Measurements from ENCODE around the gene MRPL12.
A peak's percentile ranks its signal among the peaks of the same experiment; 100 is the strongest.

The MRPL12 gene

DNA sequence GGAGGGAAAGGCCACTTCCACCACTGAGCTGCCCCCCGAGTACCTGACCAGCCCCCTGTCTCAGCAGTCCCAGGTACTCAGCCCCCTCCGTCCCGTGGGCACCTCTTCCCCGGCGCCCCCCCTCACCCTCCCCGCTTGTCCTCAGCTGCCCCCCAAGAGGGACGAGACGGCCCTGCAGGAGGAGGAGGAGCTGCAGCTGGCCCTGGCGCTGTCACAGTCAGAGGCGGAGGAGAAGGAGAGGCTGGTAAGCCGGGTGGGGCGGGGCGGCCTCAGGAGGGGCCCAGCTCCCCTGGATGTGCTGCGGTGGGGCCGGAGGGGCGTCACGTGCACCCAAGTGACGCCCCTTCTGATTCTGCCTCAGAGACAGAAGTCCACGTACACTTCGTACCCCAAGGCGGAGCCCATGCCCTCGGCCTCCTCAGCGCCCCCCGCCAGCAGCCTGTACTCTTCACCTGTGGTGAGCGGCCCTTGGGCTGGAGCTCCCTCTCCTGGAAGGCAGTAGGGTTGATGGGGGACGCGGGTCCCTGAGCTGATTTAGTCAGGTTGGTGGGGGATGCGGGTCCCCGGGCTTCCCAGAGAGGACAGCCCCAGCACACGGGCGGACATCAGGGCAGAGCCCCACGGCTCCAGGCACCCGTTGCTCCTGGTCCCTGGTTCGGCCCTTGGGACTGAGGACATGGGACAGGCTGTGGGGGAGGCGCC lies 9.5 kb upstream of the MRPL12 start:
- CTCF ChIA-PET = interaction anchor here (0.6 to 1.7 kb wide), 5 partner anchors 9 to 18 kb away, joined by 3 to 7 read pairs (median 5); partner anchors contain the start of gene MRPL12
- Histone ChIP-seq H3K9me3 (ENCODE audit: control insufficient read depth, insufficient read depth, low read depth, low read length) (no peaks in the 10 kb centered on the region), H3K4me1 (ENCODE audit: control insufficient read depth, insufficient read depth, low read length) (no peaks in the 10 kb centered on the region), H3K27ac (ENCODE audit: extremely low read depth, low read depth, low read length) (no peak overlapping the region), H3K4me3 (ENCODE audit: low read depth, low read length) (no peak overlapping the region), H3K36me3 (ENCODE audit: control insufficient read depth in 2 of 2, insufficient read depth in 1 of 2, low read length in 2 of 2) (peaks cover 24 to 98% of the 10 kb centered on the region in 2 experiments)
- POLR2A ChIA-PET = interaction anchor here (0.5 to 2.0 kb wide), 5 partner anchors 9 to 20 kb away, joined by 3 to 15 read pairs (median 4); partner anchors contain the start of genes ARL16, HGS and MRPL12
- TF ChIP-seq ZNF654 (tag by site-specific recombination; IDR thresholded peaks at IDR 0.05; ENCODE audit: low read depth) = 0 out of 2 replicates have a peak, but pooled peaks have one; percentile 7
- no peak for TF ChIP-seq ZNF670 (tag by site-specific recombination; IDR thresholded peaks at IDR 0.05; ENCODE audit: low read depth)
- no peak for TF ChIP-seq ZNF76 (tag by site-specific recombination; IDR thresholded peaks at IDR 0.05; ENCODE audit: borderline replicate concordance, low read depth)
- TF ChIP-seq ZNF16 (tag by site-specific recombination; IDR thresholded peaks at IDR 0.05; ENCODE audit: low read depth) = no peak
- TF ChIP-seq, protein P1, sequence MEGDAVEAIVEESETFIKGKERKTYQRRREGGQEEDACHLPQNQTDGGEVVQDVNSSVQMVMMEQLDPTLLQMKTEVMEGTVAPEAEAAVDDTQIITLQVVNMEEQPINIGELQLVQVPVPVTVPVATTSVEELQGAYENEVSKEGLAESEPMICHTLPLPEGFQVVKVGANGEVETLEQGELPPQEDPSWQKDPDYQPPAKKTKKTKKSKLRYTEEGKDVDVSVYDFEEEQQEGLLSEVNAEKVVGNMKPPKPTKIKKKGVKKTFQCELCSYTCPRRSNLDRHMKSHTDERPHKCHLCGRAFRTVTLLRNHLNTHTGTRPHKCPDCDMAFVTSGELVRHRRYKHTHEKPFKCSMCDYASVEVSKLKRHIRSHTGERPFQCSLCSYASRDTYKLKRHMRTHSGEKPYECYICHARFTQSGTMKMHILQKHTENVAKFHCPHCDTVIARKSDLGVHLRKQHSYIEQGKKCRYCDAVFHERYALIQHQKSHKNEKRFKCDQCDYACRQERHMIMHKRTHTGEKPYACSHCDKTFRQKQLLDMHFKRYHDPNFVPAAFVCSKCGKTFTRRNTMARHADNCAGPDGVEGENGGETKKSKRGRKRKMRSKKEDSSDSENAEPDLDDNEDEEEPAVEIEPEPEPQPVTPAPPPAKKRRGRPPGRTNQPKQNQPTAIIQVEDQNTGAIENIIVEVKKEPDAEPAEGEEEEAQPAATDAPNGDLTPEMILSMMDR (tag by site-specific recombination; IDR thresholded peaks at IDR 0.05) = peak; percentile 49
- peak; percentile 49; the same call in 1 of the 2 replicates for TF ChIP-seq KLF1 (tag by site-specific recombination; IDR thresholded peaks at IDR 0.05)
- no peak for TF ChIP-seq ZNF776 (tag by site-specific recombination; IDR thresholded peaks at IDR 0.05; ENCODE audit: borderline replicate concordance)

DNA sequence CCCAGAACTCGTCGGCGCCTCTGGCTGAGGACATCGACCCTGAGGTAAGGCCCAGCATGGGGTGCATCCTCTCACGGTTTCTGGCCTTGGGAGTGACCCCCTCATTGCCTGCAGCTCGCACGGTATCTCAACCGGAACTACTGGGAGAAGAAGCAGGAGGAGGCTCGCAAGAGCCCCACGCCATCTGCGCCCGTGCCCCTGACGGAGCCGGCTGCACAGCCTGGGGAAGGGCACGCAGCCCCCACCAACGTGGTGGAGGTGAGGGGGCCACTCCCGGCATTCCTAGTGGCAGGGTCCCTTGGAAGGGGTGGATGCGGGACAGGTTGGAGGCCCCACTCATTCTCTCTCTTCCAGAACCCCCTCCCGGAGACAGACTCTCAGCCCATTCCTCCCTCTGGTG lies 8.4 kb upstream of the MRPL12 start:
- TF ChIP-seq, protein P2, sequence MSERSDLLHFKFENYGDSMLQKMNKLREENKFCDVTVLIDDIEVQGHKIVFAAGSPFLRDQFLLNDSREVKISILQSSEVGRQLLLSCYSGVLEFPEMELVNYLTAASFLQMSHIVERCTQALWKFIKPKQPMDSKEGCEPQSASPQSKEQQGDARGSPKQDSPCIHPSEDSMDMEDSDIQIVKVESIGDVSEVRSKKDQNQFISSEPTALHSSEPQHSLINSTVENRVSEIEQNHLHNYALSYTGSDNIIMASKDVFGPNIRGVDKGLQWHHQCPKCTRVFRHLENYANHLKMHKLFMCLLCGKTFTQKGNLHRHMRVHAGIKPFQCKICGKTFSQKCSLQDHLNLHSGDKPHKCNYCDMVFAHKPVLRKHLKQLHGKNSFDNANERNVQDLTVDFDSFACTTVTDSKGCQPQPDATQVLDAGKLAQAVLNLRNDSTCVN (tag by site-specific recombination; optimal IDR thresholded peaks at IDR 0.05) = no peak
- 0 out of 2 replicates have a peak, but pooled peaks have one; percentile 19 for TF ChIP-seq HIC1 (tag by site-specific recombination; IDR thresholded peaks at IDR 0.05)
- Histone ChIP-seq H3K9me3 (ENCODE audit: control insufficient read depth, insufficient read depth, low read depth, low read length) (no peaks in the 10 kb centered on the region), H3K4me3 (ENCODE audit: low read depth, low read length) (no peak overlapping the region), H3K27ac (ENCODE audit: extremely low read depth, low read depth, low read length) (no peak overlapping the region), H3K4me1 (ENCODE audit: control insufficient read depth, insufficient read depth, low read length) (no peaks in the 10 kb centered on the region), H3K36me3 (ENCODE audit: control insufficient read depth in 2 of 2, insufficient read depth in 1 of 2, low read length in 2 of 2) (peaks cover 35 to 98% of the 10 kb centered on the region in 2 experiments)
- ChIA-PET CTCF (interaction anchor here (1.0 kb wide), 1 partner anchor 19 kb away, joined by 6 read pairs; no protein-coding TSS in a partner anchor), POLR2A (interaction anchor here (1.7 to 2.7 kb wide), 3 partner anchors 8 to 11 kb away, joined by 9 to 16 read pairs (median 15); partner anchors contain the start of genes ARL16, HGS and MRPL12)

DNA sequence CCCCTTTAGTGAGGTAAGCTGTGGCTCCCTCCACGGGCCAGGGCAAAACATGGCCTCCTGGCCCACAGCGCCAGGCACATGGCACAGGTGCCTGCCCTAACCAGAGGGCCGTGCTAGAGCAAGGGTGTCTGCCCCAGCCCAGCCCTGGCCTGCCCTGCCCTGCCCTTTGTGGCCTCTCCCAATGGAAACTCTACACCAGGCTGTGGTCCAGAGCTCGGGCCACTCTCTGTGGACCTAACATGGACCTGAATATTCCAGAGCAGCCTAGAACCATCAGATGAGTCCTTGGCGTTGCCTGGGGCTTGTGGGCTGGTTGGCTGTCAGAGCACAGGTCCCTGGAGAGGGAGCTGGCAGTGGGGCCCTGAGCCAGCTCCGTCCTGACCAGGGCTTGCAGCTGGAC lies 8.0 kb upstream of the MRPL12 start:
- ChIA-PET CTCF (interaction anchor here (1.0 kb wide), 1 partner anchor 19 kb away, joined by 6 read pairs; no protein-coding TSS in a partner anchor), POLR2A (interaction anchor here (1.2 to 2.7 kb wide), 3 partner anchors 10 to 13 kb away, joined by 3 to 16 read pairs (median 9); partner anchors contain the start of genes ARL16 and HGS)
- peaks cover 36 to 95% of the 10 kb centered on the region in 2 experiments for H3K36me3 ChIP-seq (ENCODE audit: control insufficient read depth in 2 of 2, insufficient read depth in 1 of 2, low read length in 2 of 2)
- no peaks in the 10 kb centered on the region for H3K9me3 ChIP-seq (ENCODE audit: control insufficient read depth, insufficient read depth, low read depth, low read length)
- no peaks in the 10 kb centered on the region for H3K4me1 ChIP-seq (ENCODE audit: control insufficient read depth, insufficient read depth, low read length)
- no peak overlapping the region for H3K4me3 ChIP-seq (ENCODE audit: low read depth, low read length)
- no peak overlapping the region for H3K27ac ChIP-seq (ENCODE audit: extremely low read depth, low read depth, low read length)
- no peak for TF ChIP-seq MZF1 (tag by site-specific recombination; IDR thresholded peaks at IDR 0.05; ENCODE audit: borderline replicate concordance)
- TF ChIP-seq ZNF624 (tag by site-specific recombination; IDR thresholded peaks at IDR 0.05) = no peak
- no peak for TF ChIP-seq ZNF184 (tag by site-specific recombination; IDR thresholded peaks at IDR 0.05)
- TF ChIP-seq ZNF629 (tag by site-specific recombination; IDR thresholded peaks at IDR 0.05) = no peak
- TF ChIP-seq ZFP37 (tag by site-specific recombination; IDR thresholded peaks at IDR 0.05) = no peak
- TF ChIP-seq ZXDB (tag by site-specific recombination; IDR thresholded peaks at IDR 0.05) = no peak
- no peak for TF ChIP-seq ZNF157 (tag by site-specific recombination; IDR thresholded peaks at IDR 0.05)
- TF ChIP-seq ZBTB48 (tag by site-specific recombination; IDR thresholded peaks at IDR 0.05) = no peak
- no peak for TF ChIP-seq ZNF169 (tag by site-specific recombination; IDR thresholded peaks at IDR 0.05)
- no peak for TF ChIP-seq ZNF747 (tag by site-specific recombination; IDR thresholded peaks at IDR 0.05)
- no peak for TF ChIP-seq ZSCAN30 (tag by site-specific recombination; IDR thresholded peaks at IDR 0.05)
- TF ChIP-seq, protein P3, sequence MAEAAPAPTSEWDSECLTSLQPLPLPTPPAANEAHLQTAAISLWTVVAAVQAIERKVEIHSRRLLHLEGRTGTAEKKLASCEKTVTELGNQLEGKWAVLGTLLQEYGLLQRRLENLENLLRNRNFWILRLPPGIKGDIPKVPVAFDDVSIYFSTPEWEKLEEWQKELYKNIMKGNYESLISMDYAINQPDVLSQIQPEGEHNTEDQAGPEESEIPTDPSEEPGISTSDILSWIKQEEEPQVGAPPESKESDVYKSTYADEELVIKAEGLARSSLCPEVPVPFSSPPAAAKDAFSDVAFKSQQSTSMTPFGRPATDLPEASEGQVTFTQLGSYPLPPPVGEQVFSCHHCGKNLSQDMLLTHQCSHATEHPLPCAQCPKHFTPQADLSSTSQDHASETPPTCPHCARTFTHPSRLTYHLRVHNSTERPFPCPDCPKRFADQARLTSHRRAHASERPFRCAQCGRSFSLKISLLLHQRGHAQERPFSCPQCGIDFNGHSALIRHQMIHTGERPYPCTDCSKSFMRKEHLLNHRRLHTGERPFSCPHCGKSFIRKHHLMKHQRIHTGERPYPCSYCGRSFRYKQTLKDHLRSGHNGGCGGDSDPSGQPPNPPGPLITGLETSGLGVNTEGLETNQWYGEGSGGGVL (tag by site-specific recombination; IDR thresholded peaks at IDR 0.05) = no peak
- TF ChIP-seq ZBTB8A (tag by site-specific recombination; IDR thresholded peaks at IDR 0.05) = no peak

Data from HEK293 (cell line).